Cerebellar cortex (tissue), 1 donor: ENCODE data around the gene FAM107B.
A peak's percentile ranks its signal among the peaks of the same experiment; 100 is the strongest.

Source experiments
- DNase-seq: peaks from one replicate; pipeline ENCODE4 v3.0.0-alpha.2; 2015; ENCODE audit warnings: low spot score

Gene FAM107B

GRCh38 chr10:14489522-14490177 is 285.0 kb downstream of the FAM107B start:
- no peak for DNase-seq

- no peak for DNase-seq
Measured at GRCh38 chr10:14487488-14487883, 287.2 kb downstream of the FAM107B start.

GRCh38 chr10:14486777-14487487 is 287.8 kb downstream of the FAM107B start:
- no peak for DNase-seq

GRCh38 chr10:14485986-14486385 is 288.7 kb downstream of the FAM107B start:
- DNase-seq, result no peak

GRCh38 chr10:14483417-14483816 is 291.3 kb downstream of the FAM107B start:
- no peak for DNase-seq

GRCh38 chr10:14481752-14482151 is 292.9 kb downstream of the FAM107B start:
- DNase-seq, result peak; percentile 55

- DNase-seq, result no peak
Measured at GRCh38 chr10:14481014-14481413, 293.7 kb downstream of the FAM107B start.

- peak; percentile 92 for DNase-seq
Measured at GRCh38 chr10:14478604-14479003, 296.1 kb downstream of the FAM107B start.

- DNase-seq, result peak; percentile 46
Measured at GRCh38 chr10:14478201-14478600, 296.5 kb downstream of the FAM107B start.

- DNase-seq, result peak; percentile 31
Measured at GRCh38 chr10:14477408-14477710, 297.3 kb downstream of the FAM107B start.

GRCh38 chr10:14476641-14477407 is 297.9 kb downstream of the FAM107B start:
- DNase-seq, result peak; percentile 91

GRCh38 chr10:14476006-14476405 is 298.7 kb downstream of the FAM107B start:
- DNase-seq, result peak; percentile 72

GRCh38 chr10:14474656-14475055 is 300.0 kb downstream of the FAM107B start:
- DNase-seq, result no peak

GRCh38 chr10:14470920-14471319 is 303.8 kb downstream of the FAM107B start:
- DNase-seq, result no peak

GRCh38 chr10:14468726-14469125 is 306.0 kb downstream of the FAM107B start:
- DNase-seq, result peak; percentile 66
